IMR-90 (cell line): ENCODE results near the gene EIF4G3. TPM values are rescaled to one million over a fixed set of nuclear protein-coding genes. Genes with fewer than 3 reads are reported as not detected.

ENCODE experiments used
- ATAC-seq: fragments of 200-7000 bp; cut with Tn5 transposase; 2 replicates; pipeline ENCODE4 v1.9.1; 2020; ENCODE audit warnings: low read depth, mild to moderate bottlenecking, moderate library complexity
- BruUV-seq: library from RNA; stranded (reverse); fragments of 400-500 nt; replicated peaks from 2 replicates; lab custom pipeline; 2021; lab: Mats Ljungman, UMichigan
- CTCF ChIA-PET: fragments of 300-600 bp; formaldehyde crosslinking; extraction: SDS; loops from one replicate; lab custom pipeline; 2021; ENCODE audit warnings: antibody characterized with exemption; lab: Yijun Ruan, JAX
- POLR2A ChIA-PET: fragments of 300-600 bp; sonication (Branson Sonifier 250); formaldehyde crosslinking; loops from one replicate; lab custom pipeline; 2022; ENCODE audit warnings: antibody characterized with exemption; ENCODE audit not compliant: unreplicated experiment; lab: Charles Lee
- DNase-seq: peaks from one replicate; pipeline ENCODE4 v3.0.0; 2013
- H2AFZ ChIP-seq: replicated peaks from 2 replicates; pipeline ENCODE3; 2013; ENCODE audit warnings: low read length, mild to moderate bottlenecking; ENCODE audit not compliant: poor library complexity
- H2AK5ac ChIP-seq: 2 replicates; pipeline ENCODE4 v1.6.1; 2013; ENCODE audit warnings: low read depth, low read length, inconsistent platforms
- H2AK9ac ChIP-seq: replicated peaks from 2 replicates; pipeline ENCODE3; 2013; ENCODE audit warnings: mild to moderate bottlenecking, low read depth, low read length, moderate library complexity; ENCODE audit not compliant: poor library complexity
- H2BK120ac ChIP-seq: 2 replicates; pipeline ENCODE4 v1.6.1; 2013; ENCODE audit warnings: low read depth, low read length, inconsistent platforms
- H2BK15ac ChIP-seq: 3 replicates; pipeline ENCODE4 v1.6.1; 2013; ENCODE audit warnings: low read depth, low read length, inconsistent platforms
- H2BK20ac ChIP-seq: 2 replicates; pipeline ENCODE4 v1.6.1; 2013; ENCODE audit warnings: low read depth, mild to moderate bottlenecking, inconsistent platforms, low read length, moderate library complexity
- H2BK5ac ChIP-seq: 2 replicates; pipeline ENCODE4 v1.6.1; 2013; ENCODE audit warnings: mild to moderate bottlenecking, low read depth, low read length, inconsistent platforms; ENCODE audit not compliant: poor library complexity, severe bottlenecking
- H3K14ac ChIP-seq: replicated peaks from 2 replicates; pipeline ENCODE4 v1.6.1; 2013; ENCODE audit warnings: low read depth, low read length, inconsistent platforms
- H3K18ac ChIP-seq: 2 replicates; pipeline ENCODE4 v1.6.1; 2013; ENCODE audit warnings: low read depth, low read length, control low read depth
- H3K23ac ChIP-seq: 2 replicates; pipeline ENCODE4 v1.6.1; 2013; ENCODE audit warnings: low read depth, low read length, inconsistent platforms
- H3K27ac ChIP-seq: 2 replicates; pipeline ENCODE4 v1.5.1; 2013; ENCODE audit warnings: mild to moderate bottlenecking, control low read depth, low read length; ENCODE audit not compliant: insufficient read depth
- H3K27me3 ChIP-seq: 2 replicates; pipeline ENCODE4 v1.6.1; 2013; ENCODE audit warnings: low read length; ENCODE audit not compliant: control insufficient read depth, insufficient read depth
- H3K36me3 ChIP-seq: 2 replicates; pipeline ENCODE4 v1.6.1; 2013; ENCODE audit warnings: low read length, mixed read lengths; ENCODE audit not compliant: control insufficient read depth, insufficient read depth
- H3K4ac ChIP-seq: 2 replicates; pipeline ENCODE4 v1.6.1; 2013; ENCODE audit warnings: low read depth, low read length, inconsistent platforms
- H3K4me1 ChIP-seq: 2 replicates; pipeline ENCODE4 v1.6.1; 2013; ENCODE audit warnings: low read length, mixed read lengths; ENCODE audit not compliant: control insufficient read depth, insufficient read depth
- H3K4me2 ChIP-seq: 2 replicates; pipeline ENCODE4 v1.6.1; 2013; ENCODE audit warnings: low read depth, mild to moderate bottlenecking, control low read depth, low read length, moderate library complexity
- H3K4me3 ChIP-seq: 2 replicates; pipeline ENCODE4 v1.5.1; 2013; ENCODE audit warnings: low read depth, mild to moderate bottlenecking, control low read depth, low read length, moderate library complexity; ENCODE audit not compliant: insufficient read depth
- H3K56ac ChIP-seq: 2 replicates; pipeline ENCODE4 v1.6.1; 2013; ENCODE audit warnings: low read length, inconsistent platforms; ENCODE audit not compliant: insufficient read depth; ENCODE audit errors: extremely low read depth
- H3K79me1 ChIP-seq, 2 experiments: 2 replicates each; pipeline ENCODE4 v1.6.1; 2013; ENCODE audit warnings: low read length in 2 of 2, inconsistent platforms in 1 of 2, low read depth in 1 of 2
- H3K9ac ChIP-seq: 2 replicates; pipeline ENCODE4 v1.6.1; 2013; ENCODE audit warnings: low read depth, low read length, control low read depth
- H3K9me1 ChIP-seq: 2 replicates; pipeline ENCODE4 v1.6.1; 2013; ENCODE audit warnings: low read length, inconsistent platforms; ENCODE audit not compliant: insufficient read depth
- H3K9me3 ChIP-seq: 2 replicates; pipeline ENCODE4 v1.6.1; 2013; ENCODE audit warnings: low read length; ENCODE audit not compliant: control insufficient read depth, insufficient read depth
- H4K20me1 ChIP-seq: 2 replicates; pipeline ENCODE4 v1.6.1; 2013; ENCODE audit warnings: low read length, inconsistent platforms; ENCODE audit not compliant: insufficient read depth
- H4K5ac ChIP-seq: 2 replicates; pipeline ENCODE4 v1.6.1; 2013; ENCODE audit warnings: mild to moderate bottlenecking, low read depth, low read length, control low read depth
- H4K8ac ChIP-seq, 2 experiments: 2 replicates each; pipeline ENCODE4 v1.6.1; 2013; ENCODE audit warnings: low read depth in 2 of 2, low read length in 2 of 2, control low read depth in 1 of 2, inconsistent platforms in 1 of 2
- H4K91ac ChIP-seq: 2 replicates; pipeline ENCODE4 v1.6.1; 2013; ENCODE audit warnings: low read depth, low read length, inconsistent platforms; ENCODE audit not compliant: insufficient read depth
- CEBPB ChIP-seq: IDR thresholded peaks from 2 replicates; pipeline ENCODE4 v1.6.1; 2012; ENCODE audit warnings: low read depth, low read length, improper control_type of control experiment
- CHD1 ChIP-seq: IDR thresholded peaks from 2 replicates; pipeline ENCODE4 v1.6.1; 2012; ENCODE audit warnings: low read depth, low read length, improper control_type of control experiment
- WGBS, 2 experiments: methylation state at CpG; one replicate each; pipeline versions ENCODE4 v1.1.5 to v1.1.7; 2013; ENCODE audit warnings: missing lambda C conversion rate in 2 of 2; ENCODE audit not compliant: insufficient read length in 1 of 2; ENCODE audit errors: extremely low coverage in 2 of 2; 5-methylcytosine and 5-hydroxymethylcytosine counted together
- dilution Hi-C: fragments of 300-500 bp; cut with HindIII; formaldehyde crosslinking; loops from one replicate; pipeline ENCODE4 v1.14.3; 2018; ENCODE audit warnings: low sequenced_read_pairs; ENCODE audit not compliant: unreplicated experiment
- in situ Hi-C: fragments of 300-500 bp; cut with MboI; formaldehyde crosslinking; loops from 3 replicates; pipeline ENCODE4 v1.14.3; 2019; ENCODE audit warnings: low sequenced_read_pairs, inconsistent platforms, mixed read lengths
- intact Hi-C: fragments of 100-400 bp; cut with micrococcal nuclease; formaldehyde crosslinking; loops from 2 replicates; pipeline ENCODE4 v1.10.0; 2022
- polyA plus RNA-seq, 3 experiments: library from polyadenylated mRNA; depleted of rRNA; stranded (reverse); fragments of >200 nt; gene quantifications; 2 replicates each; pipeline ENCODE4 v1.2.3, GENCODE V29; 2012; ENCODE audit warnings: low replicate concordance in 1 of 3
- total RNA-seq: library from RNA; depleted of rRNA; stranded (reverse); fragments of >200 nt; gene quantifications from 2 replicates; pipeline ENCODE4 v1.2.3, GENCODE V29; 2012

The EIF4G3 gene
- total and polyA plus RNA-seq, 2 of the 4 experiments (the other 2 are of a cell fraction), result 25.8 to 49.2 TPM

DNA sequence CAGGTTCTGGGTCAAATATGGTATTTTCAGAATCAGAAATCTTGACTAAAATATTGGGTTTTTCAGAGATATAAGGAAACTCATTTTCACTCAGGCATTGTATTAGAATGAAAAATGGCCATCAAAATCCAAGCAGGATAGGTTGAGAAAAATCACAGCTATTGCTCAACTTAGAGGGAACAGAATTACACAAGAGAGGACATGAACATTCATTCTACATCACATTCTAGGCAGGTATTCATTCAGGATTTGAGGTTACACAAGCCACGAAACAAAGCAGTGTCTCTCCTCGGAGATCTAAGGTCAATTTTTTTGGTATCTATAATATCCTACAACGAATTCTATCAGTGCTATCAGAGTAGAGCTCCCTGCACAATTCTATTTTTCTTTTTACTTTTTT is 226.0 kb downstream of the EIF4G3 start:
- DNase-seq (no peak), ATAC-seq (no peak)
- H3K27me3 ChIP-seq, result no peaks in the 10 kb centered on the region
- H3K9me3 ChIP-seq, result no peaks in the 10 kb centered on the region
- H3K56ac ChIP-seq, result no peak overlapping the region
- no peaks in the 10 kb centered on the region for H3K4me1 ChIP-seq
- no peak overlapping the region for H2BK5ac ChIP-seq
- H2AFZ ChIP-seq, result no peak overlapping the region
- H3K4me3 ChIP-seq, result no peak overlapping the region
- H2AK9ac ChIP-seq, result no peak overlapping the region
- no peak overlapping the region for H3K9ac ChIP-seq
- no peak overlapping the region for H2BK20ac ChIP-seq
- H3K27ac ChIP-seq, result no peak overlapping the region
- no peak overlapping the region for H4K8ac ChIP-seq
- no peak overlapping the region for H4K91ac ChIP-seq
- ChIA-PET POLR2A (interaction anchor here (0.6 kb wide), 1 partner anchor 211 kb away, joined by 4 read pairs; no protein-coding TSS in a partner anchor), CTCF (interaction anchor here (0.6 kb wide), 3 partner anchors 13 to 253 kb away, joined by 3 read pairs; no protein-coding TSS in a partner anchor)
- H4K20me1 ChIP-seq, result no peaks in the 10 kb centered on the region
- no peak overlapping the region for H3K4ac ChIP-seq
- no peak overlapping the region for H2AK5ac ChIP-seq
- in situ Hi-C loops (no loop called here), intact Hi-C loops (no loop called here), dilution Hi-C loops (no loop called here)
- H3K14ac ChIP-seq, result no peak overlapping the region
- no peak overlapping the region for H3K4me2 ChIP-seq
- H3K18ac ChIP-seq, result no peak overlapping the region
- H3K36me3 ChIP-seq, result peaks cover 7% of the 10 kb centered on the region; the same call in 1 of the 2 replicates
- H3K9me1 ChIP-seq, result no peaks in the 10 kb centered on the region
- no peak overlapping the region for H3K23ac ChIP-seq
- peaks cover 8 to 9% of the 10 kb centered on the region in 2 experiments for H3K79me1 ChIP-seq
- no peak overlapping the region for H2BK15ac ChIP-seq
- no TSS peak for BruUV-seq
- no CpG with 5 or more reads among the region's 3 CpGs for WGBS, 2 experiments
- peak; percentile 51 for TF ChIP-seq CEBPB
- TF ChIP-seq CHD1, result no peak
- no peak overlapping the region for H4K5ac ChIP-seq
- H2BK120ac ChIP-seq, result no peak overlapping the region
